Gastrocnemius medialis (tissue), 4 donors: ENCODE data around the gene SLC4A2. TPM values are rescaled to one million over a fixed set of nuclear protein-coding genes. Genes with fewer than 3 reads are reported as not detected.

Experiments used
- ATAC-seq, 2 donors: fragments of 150-250 bp; one replicate each; pipeline ENCODE4 v1.9.1; 2016
- DNase-seq, 2 donors: peaks; one replicate each; pipeline ENCODE4 v3.0.0-alpha.2; 2019
- H3K27ac ChIP-seq, 4 donors: fragments of 200-600 bp; sonication (generic); 1 replicate in 1 of 4; 2 replicates in 3 of 4; pipeline ENCODE4 v1.5.1; 2016 to 2018; ENCODE audit warnings: mild to moderate bottlenecking in 2 of 4, moderate library complexity in 1 of 4
- H3K27me3 ChIP-seq, 3 donors: fragments of 200-600 bp; sonication (generic) in 2 of 3; 1 replicate in 1 of 3; 2 replicates in 2 of 3; pipeline versions ENCODE4 v1.5.1 to v1.6.0; 2016 to 2019; ENCODE audit warnings: mild to moderate bottlenecking in 1 of 3, moderate library complexity in 1 of 3
- H3K36me3 ChIP-seq, 2 donors: fragments of 200-600 bp; sonication (generic) in 1 of 2; one replicate each; pipeline ENCODE4 v1.5.1; 2017 to 2018
- H3K4me1 ChIP-seq, 2 donors: fragments of 200-600 bp; sonication (generic) in 1 of 2; one replicate each; pipeline ENCODE4 v1.5.1; 2016 to 2017; ENCODE audit warnings: mild to moderate bottlenecking in 2 of 2
- H3K4me3 ChIP-seq, 4 donors: fragments of 200-600 bp; sonication (generic) in 3 of 4; 1 replicate in 1 of 4; 2 replicates in 3 of 4; pipeline ENCODE4 v1.5.1; 2016 to 2019; ENCODE audit warnings: mild to moderate bottlenecking in 2 of 4
- H3K9me3 ChIP-seq, 3 donors: fragments of 200-600 bp; sonication (generic) in 2 of 3; 1 replicate in 1 of 3; 2 replicates in 2 of 3; pipeline ENCODE4 v1.5.1; 2016 to 2019
- POLR2A ChIP-seq, 2 donors: fragments of 450-650 bp; IDR thresholded peaks; one replicate each; pipeline ENCODE4 v1.6.1; 2017; ENCODE audit warnings: antibody characterized with exemption in 2 of 2, mild to moderate bottlenecking in 2 of 2, moderate library complexity in 2 of 2
- in situ Hi-C, 4 donors: fragments of 200-750 bp; cut with MboI; loops; one replicate each; pipeline versions ENCODE4 v1.15.0 to v1.8.0; 2017; ENCODE audit warnings: low sequenced_read_pairs in 4 of 4
- intact Hi-C: fragments of 100-400 bp; cut with DNase I; formaldehyde crosslinking; loops from one replicate; pipeline ENCODE4 v1.15.1; 2023; ENCODE audit warnings: low total_unique reads
- total RNA-seq, 4 donors: library from RNA; depleted of rRNA; stranded (reverse); fragments of >200 nt; gene quantifications; one replicate each; pipeline versions ENCODE4 v1.1.0 to v1.2.3, GENCODE V29; 2016
- TF ChIP-seq, protein P1 (sequence below), 5 experiments: fragments of 450-650 bp in 3 of 5; fragments of 200-600 bp in 2 of 5; sonication (generic) in 2 of 5; IDR thresholded peaks in 4 of 5; conservative IDR thresholded peaks in 1 of 5; 1 replicate in 4 of 5; 2 replicates in 1 of 5; pipeline ENCODE4 v1.5.1; 2016 to 2019; ENCODE audit warnings: antibody characterized with exemption in 5 of 5, mild to moderate bottlenecking in 3 of 5, moderate library complexity in 3 of 5

SLC4A2 gene
- total RNA-seq, 4 donors from 2014 or later = 27.5 to 39.6 (median 33.0) TPM

DNA sequence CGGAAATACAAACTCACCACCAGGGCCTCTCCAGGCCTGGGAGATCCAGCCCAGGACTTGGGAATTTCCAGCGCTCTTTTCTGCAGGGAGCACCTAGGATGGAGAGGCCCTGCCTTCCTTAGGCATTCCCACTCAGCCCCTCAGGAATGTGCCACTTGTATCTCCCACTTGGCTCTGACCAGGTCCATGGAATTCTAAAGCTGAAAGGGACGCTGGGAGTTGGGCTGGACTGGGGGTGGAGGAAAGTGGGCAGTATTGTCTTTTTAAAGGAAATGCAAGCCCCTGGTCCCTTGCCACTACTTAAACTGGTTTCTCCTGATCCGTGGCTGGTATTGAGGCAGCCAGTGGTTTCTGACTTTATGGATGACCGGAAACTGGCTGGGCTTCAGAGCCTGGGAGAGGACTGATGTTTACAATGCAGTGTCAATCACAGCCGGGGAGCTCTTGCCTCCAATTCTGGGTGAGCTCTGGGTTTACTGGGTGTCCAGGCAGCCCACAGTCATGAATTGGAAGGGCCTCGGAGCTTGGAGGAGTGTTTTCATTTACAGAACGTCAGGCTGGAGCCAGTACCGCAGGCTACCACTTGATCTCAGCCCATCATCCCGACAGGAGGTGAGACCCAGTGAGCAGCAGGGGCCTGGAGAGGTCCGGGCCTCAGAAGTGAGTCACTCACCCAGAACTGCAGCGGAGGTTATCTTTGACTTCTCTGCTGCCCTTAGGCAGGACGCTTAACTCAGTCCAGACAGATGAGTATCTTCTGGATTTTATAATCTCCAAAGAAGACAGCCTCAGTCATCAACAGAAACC, 54.2 kb downstream of the SLC4A2 start:
- no peak for DNase-seq
- Histone ChIP-seq H3K4me3 (no peak overlapping the region), H3K9me3 (no peaks in the 10 kb centered on the region), H3K27me3 (no peaks in the 10 kb centered on the region), H3K4me1 (peaks cover 4 to 5% of the 10 kb centered on the region in 2 donors), H3K36me3 (peaks cover 0 to 11% of the 10 kb centered on the region in 2 donors), H3K27ac (no peak overlapping the region)
- in situ Hi-C loops (no loop called here), intact Hi-C loops (no loop called here)
- ATAC-seq = no peak
- no peak for TF ChIP-seq POLR2A (IDR thresholded peaks at IDR 0.05)
- TF ChIP-seq, protein P1, sequence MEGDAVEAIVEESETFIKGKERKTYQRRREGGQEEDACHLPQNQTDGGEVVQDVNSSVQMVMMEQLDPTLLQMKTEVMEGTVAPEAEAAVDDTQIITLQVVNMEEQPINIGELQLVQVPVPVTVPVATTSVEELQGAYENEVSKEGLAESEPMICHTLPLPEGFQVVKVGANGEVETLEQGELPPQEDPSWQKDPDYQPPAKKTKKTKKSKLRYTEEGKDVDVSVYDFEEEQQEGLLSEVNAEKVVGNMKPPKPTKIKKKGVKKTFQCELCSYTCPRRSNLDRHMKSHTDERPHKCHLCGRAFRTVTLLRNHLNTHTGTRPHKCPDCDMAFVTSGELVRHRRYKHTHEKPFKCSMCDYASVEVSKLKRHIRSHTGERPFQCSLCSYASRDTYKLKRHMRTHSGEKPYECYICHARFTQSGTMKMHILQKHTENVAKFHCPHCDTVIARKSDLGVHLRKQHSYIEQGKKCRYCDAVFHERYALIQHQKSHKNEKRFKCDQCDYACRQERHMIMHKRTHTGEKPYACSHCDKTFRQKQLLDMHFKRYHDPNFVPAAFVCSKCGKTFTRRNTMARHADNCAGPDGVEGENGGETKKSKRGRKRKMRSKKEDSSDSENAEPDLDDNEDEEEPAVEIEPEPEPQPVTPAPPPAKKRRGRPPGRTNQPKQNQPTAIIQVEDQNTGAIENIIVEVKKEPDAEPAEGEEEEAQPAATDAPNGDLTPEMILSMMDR (IDR thresholded peaks at IDR 0.05 in 4 of 5, conservative IDR thresholded peaks at IDR 0.05 in 1 of 5) = no peak

- DNase-seq (no peak), ATAC-seq (peak in 1 of 2 donors; percentile 4)
- peaks cover 0 to 19% of the 10 kb centered on the region in 2 donors for H3K36me3 ChIP-seq
- in situ Hi-C loops = no loop called here
- intact Hi-C loops = no loop called here
- peaks cover 4 to 5% of the 10 kb centered on the region in 2 donors for H3K4me1 ChIP-seq
- H3K9me3 ChIP-seq = no peaks in the 10 kb centered on the region
- no peak overlapping the region for H3K4me3 ChIP-seq
- H3K27me3 ChIP-seq = no peaks in the 10 kb centered on the region
- TF ChIP-seq, protein P1 (IDR thresholded peaks at IDR 0.05 in 4 of 5, conservative IDR thresholded peaks at IDR 0.05 in 1 of 5) = no peak
- no peak for TF ChIP-seq POLR2A (IDR thresholded peaks at IDR 0.05)
- H3K27ac ChIP-seq = no peak overlapping the region
Measured at GRCh38 chr7:151114151-151115090, 55.0 kb downstream of the SLC4A2 start.

DNA sequence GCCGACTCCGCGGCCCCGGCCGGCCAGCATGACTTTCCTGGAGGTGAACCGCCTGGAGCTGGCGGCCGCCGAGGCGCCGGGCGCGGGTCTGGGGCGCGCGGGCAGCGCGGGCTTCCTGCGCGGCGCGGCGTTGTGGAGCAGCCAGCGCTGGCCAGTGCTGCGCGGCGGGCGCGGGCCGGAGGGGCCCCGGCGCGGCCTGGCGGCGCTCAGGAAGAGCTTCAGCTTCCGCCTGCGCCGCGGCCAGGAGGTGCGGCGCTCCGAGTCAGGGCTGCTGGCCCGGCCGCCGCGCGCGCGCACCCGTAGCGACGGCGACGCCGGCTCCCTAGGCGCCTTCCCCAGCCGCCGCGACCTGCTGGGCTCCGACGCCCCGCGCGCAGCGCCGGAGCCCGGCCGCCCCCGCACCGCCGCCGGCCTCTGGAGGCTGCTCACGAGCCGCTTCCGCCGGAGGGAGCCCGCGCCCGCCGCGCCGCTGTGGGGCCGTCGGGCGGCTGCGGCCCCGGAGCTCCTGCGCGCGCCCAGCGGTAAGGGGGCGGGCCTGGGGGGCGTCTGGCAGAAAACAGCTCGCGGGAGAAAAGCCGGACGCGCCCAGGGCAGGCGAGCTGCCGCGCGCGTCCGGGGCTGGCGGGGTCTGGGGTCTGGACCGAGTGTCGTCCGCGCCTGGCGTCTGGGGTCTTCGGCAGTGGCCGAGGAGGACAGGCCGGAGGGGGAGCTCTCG, 55.9 kb downstream of the SLC4A2 start:
- no peak overlapping the region for H3K27ac ChIP-seq

DNA sequence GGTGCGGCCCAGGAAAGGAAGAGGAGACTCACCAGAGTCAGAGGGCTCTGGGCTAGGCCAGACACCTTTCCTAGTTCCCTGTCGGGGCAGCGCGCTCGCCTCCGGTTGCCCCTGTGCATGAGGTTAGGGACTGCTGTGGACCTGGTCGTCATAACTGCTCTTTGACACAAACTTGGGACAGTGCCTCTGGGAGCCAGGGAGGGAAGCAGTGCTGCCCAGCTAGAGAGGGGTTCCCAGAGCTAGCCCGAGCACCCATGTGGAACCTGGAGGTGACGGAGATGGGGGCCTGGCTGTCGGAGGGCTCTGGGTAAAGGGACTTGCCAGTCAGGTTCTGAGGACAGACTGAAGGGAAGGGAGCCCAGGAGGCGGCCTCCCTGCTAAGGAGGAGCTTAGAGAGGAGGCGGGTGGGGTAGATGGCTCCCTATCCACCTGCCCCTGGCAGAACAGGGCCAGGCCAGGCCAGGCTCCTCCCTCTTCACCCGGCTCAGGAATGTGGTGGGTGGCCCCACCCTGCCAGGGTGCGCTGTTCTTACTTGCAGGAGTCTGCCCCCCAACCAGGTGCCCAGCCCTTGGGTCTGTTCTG, 56.5 kb downstream of the SLC4A2 start:
- ATAC-seq = no peak

More for the DNA sequence above, 55.9 kb downstream of the SLC4A2 start:
- peaks cover 4 to 5% of the 10 kb centered on the region in 2 donors for H3K4me1 ChIP-seq
- H3K27me3 ChIP-seq = no peaks in the 10 kb centered on the region
- H3K4me3 ChIP-seq = no peak overlapping the region
- H3K9me3 ChIP-seq = no peaks in the 10 kb centered on the region
- peak in 1 of 2 donors; percentile 31 for ATAC-seq
- DNase-seq = no peak
- peaks cover 0 to 28% of the 10 kb centered on the region in 2 donors for H3K36me3 ChIP-seq
- intact Hi-C loops = no loop called here
- in situ Hi-C loops = no loop called here
- no peak for TF ChIP-seq POLR2A (IDR thresholded peaks at IDR 0.05)
- TF ChIP-seq, protein P1 (IDR thresholded peaks at IDR 0.05 in 4 of 5, conservative IDR thresholded peaks at IDR 0.05 in 1 of 5) = no peak

More for the DNA sequence above, 56.5 kb downstream of the SLC4A2 start:
- Histone ChIP-seq H3K36me3 (peaks cover 0 to 35% of the 10 kb centered on the region in 2 donors), H3K4me1 (peaks cover under 1 to 4% of the 10 kb centered on the region in 2 donors), H3K27me3 (no peaks in the 10 kb centered on the region), H3K27ac (no peak overlapping the region), H3K4me3 (no peak overlapping the region), H3K9me3 (no peaks in the 10 kb centered on the region)
- no peak for DNase-seq
- no peak for TF ChIP-seq POLR2A (IDR thresholded peaks at IDR 0.05)
- TF ChIP-seq, protein P1 (IDR thresholded peaks at IDR 0.05 in 4 of 5, conservative IDR thresholded peaks at IDR 0.05 in 1 of 5) = no peak
- in situ Hi-C loops = no loop called here
- intact Hi-C loops = no loop called here
